HepG2 (cell line): Measurements from ENCODE around the gene IL3. TPM values are rescaled to one million over a fixed set of nuclear protein-coding genes. Genes with fewer than 3 reads are reported as not detected.

ENCODE experiments used
- ATAC-seq: fragments of 200-7000 bp; cut with Tn5 transposase; 3 replicates; pipeline ENCODE4 v1.9.1; 2020; ENCODE audit warnings: mild to moderate bottlenecking, moderate library complexity
- BruUV-seq: library from RNA; stranded (reverse); fragments of 400-500 nt; replicated peaks from 2 replicates; lab custom pipeline; 2021; lab: Mats Ljungman, UMichigan
- CTCF ChIA-PET: fragments of 300-600 bp; formaldehyde crosslinking; extraction: SDS; loops from one replicate; lab custom pipeline; 2021; ENCODE audit warnings: low total read pairs, inconsistent platforms, low intra/inter-chr PET ratio; lab: Yijun Ruan, JAX
- POLR2A ChIA-PET: fragments of 350-600 bp; sonication (Branson Sonifier 250); formaldehyde crosslinking; loops from one replicate; lab custom pipeline; 2020; ENCODE audit warnings: antibody characterized with exemption, inconsistent platforms; lab: Yijun Ruan, JAX
- DNase-seq: peaks from one replicate; pipeline ENCODE4 v3.0.0-alpha.2; 2015; ENCODE audit warnings: low spot score
- FAIRE-seq: peaks from 3 replicates; lab custom pipeline; 2011; peaks lifted over from hg19 to GRCh38; lab: Jason Lieb, UNC
- H2AFZ ChIP-seq: one replicate; pipeline ENCODE4 v1.6.1; 2011; ENCODE audit warnings: low read length, inconsistent platforms
- H3K27ac ChIP-seq: fragments of 300-600 bp; 3 replicates; pipeline ENCODE4 v1.8.0; 2011; ENCODE audit warnings: mixed run types, mild to moderate bottlenecking, mixed read lengths, low read length, inconsistent platforms; ENCODE audit not compliant: insufficient read depth; ENCODE audit errors: extremely low read length
- H3K27me3 ChIP-seq, 2 experiments: fragments of 200-600 bp in 1 of 2; 2 replicates in 1 of 2; 3 replicates in 1 of 2; pipeline versions ENCODE4 v1.6.0 to v1.8.0; 2011; ENCODE audit warnings: low read length in 2 of 2, mild to moderate bottlenecking in 2 of 2, moderate library complexity in 2 of 2, inconsistent platforms in 1 of 2; ENCODE audit not compliant: insufficient read depth in 2 of 2, control insufficient read depth in 1 of 2
- H3K36me3 ChIP-seq, 2 experiments: fragments of 200-600 bp in 1 of 2; replicated peaks in 1 of 2; 2 replicates in 1 of 2; 3 replicates in 1 of 2; pipeline versions ENCODE4 v1.5.1 to v1.8.0; 2011; ENCODE audit warnings: low read length in 2 of 2, inconsistent platforms in 1 of 2; ENCODE audit not compliant: insufficient read depth in 2 of 2, control insufficient read depth in 1 of 2
- H3K4me1 ChIP-seq: 2 replicates; pipeline ENCODE4 v1.5.1; 2012; ENCODE audit warnings: low read length, inconsistent platforms; ENCODE audit not compliant: insufficient read depth
- H3K4me2 ChIP-seq: 2 replicates; pipeline ENCODE4 v1.6.0; 2011; ENCODE audit warnings: low read depth, low read length, inconsistent platforms
- H3K4me3 ChIP-seq, 3 experiments: fragments of 200-600 bp in 1 of 3; sonication (generic), shearing (Covaris generic) in 1 of 3; replicated peaks in 1 of 3; 2 replicates each; pipeline ENCODE4 v1.5.1; 2011 to 2016; ENCODE audit warnings: low read length in 3 of 3, inconsistent platforms in 2 of 3, low read depth in 2 of 3, mild to moderate bottlenecking in 2 of 3, control low read depth in 1 of 3, mixed read lengths in 1 of 3; ENCODE audit not compliant: insufficient read depth in 1 of 3
- H3K79me2 ChIP-seq: one replicate; pipeline ENCODE4 v1.6.1; 2011; ENCODE audit warnings: low read length, inconsistent platforms; ENCODE audit not compliant: insufficient read depth
- H3K9ac ChIP-seq: 2 replicates; pipeline ENCODE4 v1.6.0; 2011; ENCODE audit warnings: mild to moderate bottlenecking, low read depth, low read length, inconsistent platforms; ENCODE audit not compliant: insufficient read depth
- H3K9me3 ChIP-seq: 2 replicates; pipeline ENCODE4 v1.5.1; 2012; ENCODE audit warnings: mild to moderate bottlenecking, low read length
- H4K20me1 ChIP-seq: 2 replicates; pipeline ENCODE4 v1.6.0; 2011; ENCODE audit warnings: inconsistent platforms, mild to moderate bottlenecking, low read length, moderate library complexity; ENCODE audit not compliant: insufficient read depth
- AGO2 ChIP-seq: fragments of 200-400 bp; formaldehyde crosslinking; optimal IDR thresholded peaks from 2 replicates; pipeline ENCODE3; 2017; ENCODE audit warnings: mild to moderate bottlenecking, low read depth, low read length, moderate library complexity
- MEIS2 ChIP-seq: sonication (generic); formaldehyde crosslinking; IDR thresholded peaks from 2 replicates; pipeline ENCODE4 v1.9.0; 2021; ENCODE audit warnings: mild to moderate bottlenecking, missing genetic modification reagents
- MNT ChIP-seq: fragments of 450-650 bp; IDR thresholded peaks from 2 replicates; pipeline ENCODE4 v1.6.1; 2016
- NAIF1 ChIP-seq: sonication (generic); formaldehyde crosslinking; IDR thresholded peaks from 2 replicates; pipeline ENCODE4 v1.5.0; 2020; ENCODE audit warnings: mild to moderate bottlenecking, missing genetic modification reagents, borderline replicate concordance
- ZNF207 ChIP-seq: fragments of 450-650 bp; IDR thresholded peaks from 2 replicates; pipeline ENCODE4 v1.6.1; 2016; ENCODE audit warnings: antibody characterized with exemption, borderline replicate concordance
- ZNF256 ChIP-seq: sonication (generic); formaldehyde crosslinking; conservative IDR thresholded peaks from 2 replicates; pipeline ENCODE4 v1.4.0; 2020; ENCODE audit warnings: missing genetic modification reagents
- ZNF512B ChIP-seq: sonication (generic); formaldehyde crosslinking; IDR thresholded peaks from 2 replicates; pipeline ENCODE4 v1.5.1; 2020; ENCODE audit warnings: missing genetic modification reagents, mild to moderate bottlenecking, borderline replicate concordance
- WGBS: methylation state at CpG from one replicate; pipeline ENCODE4 v1.1.6; 2017; ENCODE audit warnings: low lambda C conversion rate; 5-methylcytosine and 5-hydroxymethylcytosine counted together
- in situ Hi-C: cut with HindIII; loops from 2 replicates; pipeline ENCODE4 v1.10.0; 2017; ENCODE audit warnings: low pct_unique_long_range_greater_than_20kb; ENCODE audit not compliant: extremely low pct_ligation_motif_present
- intact Hi-C: fragments of 100-400 bp; cut with micrococcal nuclease; formaldehyde crosslinking; loops from one replicate; pipeline ENCODE4 v1.10.0; 2022; ENCODE audit not compliant: unreplicated experiment
- polyA plus RNA-seq, 8 experiments: library from polyadenylated mRNA; depleted of rRNA in 3 of 8; stranded (reverse) in 7 of 8; unstranded in 1 of 8; fragments of >200 nt; fragmentation: Illumina TruSeq in 4 of 8; extraction: Trizol in 4 of 8; gene quantifications; 2 replicates each; pipeline versions ENCODE4 v1.2.1 to v1.2.3, GENCODE V29; 2011 to 2016; ENCODE audit warnings: low read depth in 4 of 8, missing spikeins in 1 of 8, mixed read lengths in 1 of 8; ENCODE audit not compliant: insufficient read depth in 1 of 8
- total RNA-seq, 5 experiments: library from RNA; depleted of rRNA; stranded (reverse); fragments of >200 nt; fragmentation: Illumina TruSeq; extraction: Trizol; gene quantifications; 2 replicates each; pipeline ENCODE4 v1.2.3, GENCODE V29; 2016; ENCODE audit warnings: low read depth in 1 of 5

The IL3 gene
- total and polyA plus RNA-seq, 2 of the 13 experiments (the other 11 are each of a cell fraction or from before 2014, with no cell fraction given) = not detected

GRCh38 chr5:132029609-132030330 lies 30.7 kb upstream of the IL3 start:
- in situ Hi-C loops = no loop called here
- TF ChIP-seq ZNF512B (CRISPR knock-in tag) = no peak
- no peak for TF ChIP-seq MNT
- no peak for TF ChIP-seq ZNF207
- TF ChIP-seq ZNF256 (CRISPR knock-in tag) = no peak
- no peak for TF ChIP-seq MEIS2 (CRISPR knock-in tag)
- TF ChIP-seq NAIF1 (CRISPR knock-in tag) = no peak
- TF ChIP-seq AGO2 = no peak
- TF ChIP-seq, all 625 proteins: peak for 0
- ChIA-PET POLR2A (no interaction called here), CTCF (no interaction called here)
- no peaks in the 10 kb centered on the region for H3K9me3 ChIP-seq
- H3K36me3 ChIP-seq = no peaks in the 10 kb centered on the region
- FAIRE-seq (no peak), ATAC-seq (no peak), DNase-seq (no peak)
- H3K27ac ChIP-seq = no peak overlapping the region
- no peak overlapping the region for H3K9ac ChIP-seq
- H3K79me2 ChIP-seq = no peaks in the 10 kb centered on the region
- no TSS peak for BruUV-seq
- H2AFZ ChIP-seq = no peak overlapping the region
- no peak overlapping the region for H3K4me2 ChIP-seq
- intact Hi-C loops = no loop called here
- no peaks in the 10 kb centered on the region for H3K4me1 ChIP-seq
- peaks cover 0 to 1% of the 10 kb centered on the region in 2 experiments; a peak in 2 of 5 replicates for H3K27me3 ChIP-seq
- no peak overlapping the region for H3K4me3 ChIP-seq
- under 1% methylated on average over 4 of the region's 4 CpGs for WGBS
- no peaks in the 10 kb centered on the region for H4K20me1 ChIP-seq
